ENCODE measurements around the gene PPL.
"Not testable (repeated sequence)": the region's sequence is repeated elsewhere in the genome, so short reads cannot be mapped to it uniquely, and the experiment has no call there.

Gene PPL

GRCh38 chr16:4898811-4899473 is 38.0 kb downstream of the PPL start:
- H3K4me3 ChIP-seq (replicated peaks; ENCODE audit: low read depth, low read length) = no peak overlapping the region
- no peak for DNase-seq (ENCODE audit: low read depth)
- no peak for TF ChIP-seq CTCF (IDR thresholded peaks at IDR 0.05; ENCODE audit: low read length, missing control alignments)

DNA sequence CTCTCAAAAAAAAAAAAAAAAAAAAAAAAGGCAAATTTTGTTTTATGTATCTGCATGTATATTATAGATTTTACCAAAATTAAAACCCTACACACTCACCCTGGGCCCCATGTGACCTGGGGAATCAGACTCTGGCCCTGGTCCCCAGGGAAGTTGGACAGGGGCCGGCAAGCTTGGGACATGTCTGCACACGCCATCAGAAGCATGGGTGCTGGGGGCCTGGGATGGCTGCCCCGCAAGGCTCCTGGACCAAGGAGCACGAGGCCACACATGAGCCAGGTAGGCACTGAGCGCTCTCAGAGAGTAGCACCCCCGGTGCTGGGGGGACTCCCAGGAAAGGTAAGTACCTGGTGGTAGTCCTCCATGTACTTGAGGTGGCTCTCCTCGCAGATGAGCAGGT is 39.6 kb downstream of the PPL start:
- no peak overlapping the region for H3K4me3 ChIP-seq (replicated peaks; ENCODE audit: low read depth, low read length)
- DNase-seq (ENCODE audit: low read depth) = no peak
- no peak for TF ChIP-seq CTCF (IDR thresholded peaks at IDR 0.05; ENCODE audit: low read length, missing control alignments)

- not testable (repeated sequence) for DNase-seq (ENCODE audit: low read depth)
Observed at GRCh38 chr16:4896761-4897160, 40.2 kb downstream of the PPL start.

DNA sequence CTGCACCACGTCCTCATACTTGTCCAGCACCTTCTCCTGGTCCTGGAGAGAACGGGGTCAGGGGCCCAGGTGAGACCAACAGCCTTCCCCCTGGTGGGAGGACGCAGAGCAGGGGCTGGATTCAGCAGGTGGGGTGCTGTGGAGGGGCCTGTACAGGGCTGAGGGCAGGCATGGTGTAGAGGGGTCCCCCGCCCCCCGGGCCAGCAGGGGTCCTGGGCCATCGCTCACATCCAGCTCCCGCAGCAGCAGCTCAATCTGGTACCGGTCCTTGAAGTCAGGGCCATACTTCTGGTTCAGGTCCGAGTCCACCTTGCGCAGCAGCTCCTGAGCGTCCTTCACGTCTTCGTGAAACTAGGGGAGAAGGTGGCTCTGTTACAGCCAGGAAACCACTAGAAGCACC is 41.6 kb downstream of the PPL start:
- no peak for DNase-seq (ENCODE audit: low read depth)
- H3K4me3 ChIP-seq (replicated peaks; ENCODE audit: low read depth, low read length) = no peak overlapping the region
- TF ChIP-seq CTCF (IDR thresholded peaks at IDR 0.05; ENCODE audit: low read length, missing control alignments) = no peak

More at GRCh38 chr16:4896761-4897160, 40.2 kb downstream of the PPL start:
- H3K4me3 ChIP-seq (replicated peaks; ENCODE audit: low read depth, low read length) = not testable (repeated sequence)

DNA sequence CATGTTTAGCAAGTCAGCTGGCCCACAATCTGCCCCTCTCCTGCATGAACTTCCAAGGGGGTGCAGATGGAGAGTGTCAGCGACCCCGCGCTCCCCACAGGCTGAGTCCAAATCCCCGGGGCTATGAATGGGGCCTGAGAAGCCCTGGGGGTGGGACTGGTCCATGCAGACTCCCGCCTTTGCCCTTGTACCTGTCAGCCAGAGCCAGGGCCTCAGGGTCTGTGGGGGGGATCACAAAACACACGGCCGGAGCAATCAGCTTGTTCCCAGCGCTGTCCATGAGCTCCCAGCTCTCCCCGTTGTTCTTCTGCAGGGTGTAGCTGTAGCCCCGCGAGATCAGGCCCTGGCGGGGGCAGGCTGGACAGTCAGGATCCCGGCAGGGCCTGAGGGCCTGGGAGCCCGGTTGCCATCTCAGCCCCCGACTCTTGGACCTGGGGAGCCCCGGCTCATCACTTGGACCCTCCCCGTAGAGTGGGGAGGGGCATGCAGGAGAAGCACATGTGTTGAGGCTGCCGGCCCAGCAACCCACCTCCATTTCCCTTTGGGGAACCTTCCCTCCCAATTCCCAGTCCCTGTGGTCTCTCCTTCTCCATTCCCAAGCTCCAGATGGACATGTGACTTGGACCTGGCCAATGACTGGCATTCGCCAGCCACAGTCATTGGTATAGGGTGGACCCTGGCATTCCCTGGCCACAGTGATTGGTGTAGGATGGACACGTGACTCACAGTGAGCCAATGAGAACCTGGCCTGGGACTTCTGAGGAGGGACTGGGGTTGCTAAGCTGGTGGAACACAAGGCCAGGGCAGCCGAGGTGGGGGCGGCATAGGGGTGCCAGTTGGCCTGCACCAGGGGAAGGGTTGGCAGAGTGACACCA is 42.4 kb downstream of the PPL start:
- TF ChIP-seq CTCF (IDR thresholded peaks at IDR 0.05; ENCODE audit: low read length, missing control alignments) = no peak

GRCh38 chr16:4893103-4893862 is 43.7 kb downstream of the PPL start:
- no peak for TF ChIP-seq CTCF (IDR thresholded peaks at IDR 0.05; ENCODE audit: low read length, missing control alignments)
- DNase-seq (ENCODE audit: low read depth) = no peak
- H3K4me3 ChIP-seq (replicated peaks; ENCODE audit: low read depth, low read length) = no peak overlapping the region

More for the DNA sequence above, 42.4 kb downstream of the PPL start:
- no peak for DNase-seq (ENCODE audit: low read depth)
- H3K4me3 ChIP-seq (replicated peaks; ENCODE audit: low read depth, low read length) = no peak overlapping the region

Data from fibroblast of pulmonary artery (primary cell).